ENCODE data around the gene PLXNB2.

- TF ChIP-seq SP1 (IDR thresholded peaks at IDR 0.05) (no peak), NFRKB (IDR thresholded peaks at IDR 0.05) (no peak), BHLHE40 (IDR thresholded peaks at IDR 0.05; ENCODE audit: borderline replicate concordance) (no peak), FOXK2 (IDR thresholded peaks at IDR 0.05) (no peak), CTBP1 (IDR thresholded peaks at IDR 0.05; ENCODE audit: borderline replicate concordance) (no peak), ELF4 (IDR thresholded peaks at IDR 0.05) (no peak)
These were observed 81.2 kb downstream of the PLXNB2 start for GRCh38 chr22:50226063-50226874.
